MCF 10A (cell line): Measurements from ENCODE around the gene CLNK. TPM values are rescaled to one million over a fixed set of nuclear protein-coding genes. Genes with fewer than 3 reads are reported as not detected.

Experiments
- BruUV-seq: library from RNA; stranded (reverse); fragments of 400-500 nt; replicated peaks from 2 replicates; lab custom pipeline; 2021; lab: Mats Ljungman, UMichigan
- CTCF ChIA-PET: fragments of 300-600 bp; sonication (Branson Sonifier 250); formaldehyde crosslinking; extraction: SDS; loops from one replicate; lab custom pipeline; 2021; ENCODE audit warnings: antibody characterized with exemption, inconsistent platforms; lab: Yijun Ruan, JAX
- POLR2A ChIA-PET: fragments of 300-600, 350-650 bp; sonication (Branson Sonifier 250); formaldehyde crosslinking; extraction: SDS; loops from one replicate; lab custom pipeline; 2020; ENCODE audit warnings: antibody characterized with exemption, inconsistent platforms; lab: Yijun Ruan, JAX
- DNase-seq: peaks from one replicate; pipeline ENCODE4 v3.0.0-alpha.2; 2018; ENCODE audit not compliant: unreplicated experiment
- H3K27ac Mint-ChIP-seq: one replicate; pipeline ENCODE4 v1.8.0; 2022; ENCODE audit warnings: mild to moderate bottlenecking, low read depth, mixed read lengths; ENCODE audit not compliant: unreplicated experiment
- H3K27me3 Mint-ChIP-seq: one replicate; pipeline ENCODE4 v1.8.0; 2022; ENCODE audit warnings: mixed read lengths; ENCODE audit not compliant: insufficient read depth, unreplicated experiment
- H3K36me3 Mint-ChIP-seq: one replicate; pipeline ENCODE4 v1.8.0; 2022; ENCODE audit warnings: mild to moderate bottlenecking, moderate library complexity, mixed read lengths; ENCODE audit not compliant: insufficient read depth, unreplicated experiment
- H3K4me1 Mint-ChIP-seq: one replicate; pipeline ENCODE4 v1.8.0; 2022; ENCODE audit warnings: mixed read lengths; ENCODE audit not compliant: insufficient read depth, unreplicated experiment
- H3K4me3 Mint-ChIP-seq: one replicate; pipeline ENCODE4 v1.8.0; 2022; ENCODE audit warnings: mild to moderate bottlenecking, moderate library complexity, mixed read lengths; ENCODE audit not compliant: unreplicated experiment
- H3K9me3 Mint-ChIP-seq: one replicate; pipeline ENCODE4 v1.8.0; 2022; ENCODE audit warnings: mixed read lengths; ENCODE audit not compliant: unreplicated experiment
- CTCF ChIP-seq: fragments of 200-600 bp; IDR thresholded peaks from one replicate; pipeline ENCODE4 v1.8.0; 2022; ENCODE audit warnings: antibody characterized with exemption, mild to moderate bottlenecking; ENCODE audit not compliant: unreplicated experiment
- intact Hi-C: fragments of 100-400 bp; cut with micrococcal nuclease; formaldehyde crosslinking; loops from 2 replicates; pipeline ENCODE4 v1.14.1; 2022
- total RNA-seq: library from RNA; stranded (reverse); gene quantifications from 2 replicates; pipeline ENCODE4 v1.2.3, GENCODE V29; 2022

CLNK gene
- total RNA-seq, 1 experiment from 2014 or later: not detected

DNA sequence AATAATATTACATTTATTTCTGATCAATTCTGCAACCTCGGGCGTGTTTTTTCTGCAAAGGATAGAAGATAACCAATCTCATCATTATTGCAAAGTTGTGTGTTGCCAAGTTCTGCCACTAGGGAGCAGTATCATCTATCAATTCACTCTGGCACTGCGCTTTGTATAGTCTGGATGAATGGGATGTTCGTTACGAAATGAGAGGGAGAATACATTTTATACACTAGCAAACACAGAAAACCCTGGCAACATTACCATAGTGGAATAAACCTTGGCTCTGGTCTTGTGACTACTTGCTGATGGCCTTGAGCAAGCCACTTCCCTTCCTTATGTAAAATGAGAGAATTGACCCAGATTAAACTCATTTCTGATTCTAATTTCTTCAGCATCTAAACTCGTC lies 129.9 kb downstream of the CLNK start:
- peak; percentile 79 for DNase-seq
- BruUV-seq: no TSS peak
- H3K4me1 Mint-ChIP-seq: no peaks in the 10 kb centered on the region
- no peak overlapping the region for H3K27ac Mint-ChIP-seq
- CTCF ChIA-PET: interaction anchor here (0.6 to 3.8 kb wide), 20 partner anchors 9 to 1545 kb away, joined by 3 to 29 read pairs (median 4); no protein-coding TSS in a partner anchor
- intact Hi-C loops: loop anchor here (1.0 to 10.0 kb wide), 2 partner anchors 870 to 1166 kb away; partner anchors contain the start of gene HS3ST1
- POLR2A ChIA-PET: no interaction called here
- H3K36me3 Mint-ChIP-seq: no peaks in the 10 kb centered on the region
- H3K9me3 Mint-ChIP-seq: no peaks in the 10 kb centered on the region
- H3K4me3 Mint-ChIP-seq: no peak overlapping the region
- H3K27me3 Mint-ChIP-seq: no peaks in the 10 kb centered on the region
- TF ChIP-seq CTCF: peak; percentile 53

GRCh38 chr4:10554121-10554520 lies 130.4 kb downstream of the CLNK start:
- H3K9me3 Mint-ChIP-seq: no peaks in the 10 kb centered on the region
- ChIA-PET POLR2A (no interaction called here), CTCF (interaction anchor here (0.7 to 3.8 kb wide), 11 partner anchors 10 to 1413 kb away, joined by 3 to 29 read pairs (median 5); no protein-coding TSS in a partner anchor)
- no TSS peak for BruUV-seq
- no peak overlapping the region for H3K4me3 Mint-ChIP-seq
- H3K4me1 Mint-ChIP-seq: no peaks in the 10 kb centered on the region
- DNase-seq: no peak
- intact Hi-C loops: loop anchor here (1.0 to 10.0 kb wide), 2 partner anchors 871 to 1166 kb away; partner anchors contain the start of gene HS3ST1
- H3K27me3 Mint-ChIP-seq: no peaks in the 10 kb centered on the region
- no peaks in the 10 kb centered on the region for H3K36me3 Mint-ChIP-seq
- TF ChIP-seq CTCF: no peak
- no peak overlapping the region for H3K27ac Mint-ChIP-seq

DNA sequence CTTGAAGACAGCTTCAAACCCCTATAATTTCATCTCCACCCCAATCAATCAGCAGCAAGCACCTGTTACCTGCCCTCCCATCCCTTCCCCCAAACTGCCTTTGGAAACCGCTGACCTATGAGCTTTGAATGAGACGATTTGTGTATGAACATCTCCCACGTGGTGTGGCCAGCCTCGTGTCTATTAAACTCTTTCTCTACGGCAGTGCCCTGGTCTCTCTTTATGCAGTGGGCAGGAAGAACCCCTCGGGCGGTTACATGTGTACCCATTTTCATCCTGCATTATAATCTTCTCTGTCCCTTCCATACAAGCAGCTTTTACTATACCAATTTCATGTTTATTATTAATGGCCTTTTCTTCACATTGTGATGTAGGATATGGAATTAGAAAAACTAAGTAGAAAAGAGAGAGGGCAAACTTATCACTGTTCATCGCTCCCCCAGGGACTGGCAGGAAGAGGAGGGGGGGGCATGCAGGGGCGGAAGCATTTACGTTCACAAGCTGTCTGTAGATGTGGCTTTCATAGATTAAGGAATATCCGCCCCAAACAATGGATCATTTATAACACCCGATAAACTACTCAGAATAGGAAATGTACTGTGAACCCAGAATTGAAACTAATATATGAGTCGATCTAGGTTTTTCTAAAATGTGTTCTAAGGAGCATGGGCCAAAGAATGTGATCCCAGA lies 131.8 kb downstream of the CLNK start:
- ChIA-PET POLR2A (no interaction called here), CTCF (interaction anchor here (0.6 to 6.3 kb wide), 15 partner anchors 9 to 1526 kb away, joined by 3 to 77 read pairs (median 3); no protein-coding TSS in a partner anchor)
- Mint-ChIP-seq H3K27me3 (peaks cover 11% of the 10 kb centered on the region), H3K9me3 (no peaks in the 10 kb centered on the region), H3K27ac (no peak overlapping the region), H3K4me3 (no peak overlapping the region), H3K4me1 (no peaks in the 10 kb centered on the region), H3K36me3 (no peaks in the 10 kb centered on the region)
- intact Hi-C loops: loop anchor here (10.0 kb wide), 1 partner anchor 872 kb away; the partner anchor contains the start of gene HS3ST1
- TF ChIP-seq CTCF: no peak
- BruUV-seq: no TSS peak
- DNase-seq: no peak

- intact Hi-C loops: no loop called here
- Mint-ChIP-seq H3K36me3 (no peaks in the 10 kb centered on the region), H3K27ac (no peak overlapping the region), H3K4me3 (no peak overlapping the region), H3K4me1 (peaks cover 2% of the 10 kb centered on the region), H3K27me3 (no peaks in the 10 kb centered on the region), H3K9me3 (no peaks in the 10 kb centered on the region)
- ChIA-PET CTCF (interaction anchor here (0.5 to 1.3 kb wide), 6 partner anchors 8 to 1154 kb away, joined by 3 to 6 read pairs (median 3); no protein-coding TSS in a partner anchor), POLR2A (no interaction called here)
- no peak for DNase-seq
- BruUV-seq: no TSS peak
- no peak for TF ChIP-seq CTCF
These were observed 148.7 kb downstream of the CLNK start for GRCh38 chr4:10535912-10536311.
